Measurements from ENCODE around the gene SPECC1. TPM values are rescaled to one million over a fixed set of nuclear protein-coding genes. Genes with fewer than 3 reads are reported as not detected.
"Not testable (repeated sequence)": the region's sequence is repeated elsewhere in the genome, so short reads cannot be mapped to it uniquely, and the experiment has no call there.

Gene SPECC1
- total RNA-seq, 1 donor from 2014 or later, result 10.1 TPM

- DNase-seq (ENCODE audit: low spot score), result no peak
Observed at GRCh38 chr17:20008242-20009051, 712 bp upstream of the SPECC1 start.

GRCh38 chr17:20009052-20009301, 182 bp upstream of the SPECC1 start:
- intact Hi-C loops (cut with DNase I), result loop anchor here (5.0 kb wide), 2 partner anchors 83 to 108 kb away; no protein-coding TSS in a partner anchor
- no peak for DNase-seq (ENCODE audit: low spot score)

More at GRCh38 chr17:20008242-20009051, 712 bp upstream of the SPECC1 start:
- intact Hi-C loops (cut with DNase I), result loop anchor here (5.0 kb wide), 2 partner anchors 84 to 109 kb away; no protein-coding TSS in a partner anchor

- intact Hi-C loops (cut with DNase I), result loop anchor here (5.0 kb wide), 1 partner anchor 52 kb away; no protein-coding TSS in a partner anchor
- DNase-seq (ENCODE audit: low spot score), result no peak
Observed at GRCh38 chr17:20010099-20010863, 1.1 kb downstream of the SPECC1 start.

GRCh38 chr17:20010936-20011335, 1.8 kb downstream of the SPECC1 start:
- DNase-seq (ENCODE audit: low spot score), result no peak
- intact Hi-C loops (cut with DNase I), result loop anchor here (5.0 kb wide), 1 partner anchor 51 kb away; no protein-coding TSS in a partner anchor

GRCh38 chr17:20012017-20012536, 2.9 kb downstream of the SPECC1 start:
- no peak for DNase-seq (ENCODE audit: low spot score)
- intact Hi-C loops (cut with DNase I), result loop anchor here (5.0 kb wide), 1 partner anchor 50 kb away; no protein-coding TSS in a partner anchor

GRCh38 chr17:20016475-20016992, 7.4 kb downstream of the SPECC1 start:
- intact Hi-C loops (cut with DNase I); DNase-seq (ENCODE audit: low spot score): not testable (repeated sequence)

GRCh38 chr17:20022701-20023100, 13.5 kb downstream of the SPECC1 start:
- DNase-seq (ENCODE audit: low spot score), result no peak
- intact Hi-C loops (cut with DNase I), result no loop called here

GRCh38 chr17:20026960-20027359, 17.8 kb downstream of the SPECC1 start:
- no peak for DNase-seq (ENCODE audit: low spot score)
- intact Hi-C loops (cut with DNase I), result no loop called here

- intact Hi-C loops (cut with DNase I), result no loop called here
Observed at GRCh38 chr17:20028443-20028842, 19.3 kb downstream of the SPECC1 start.

GRCh38 chr17:20032636-20033035, 23.5 kb downstream of the SPECC1 start:
- DNase-seq (ENCODE audit: low spot score), result no peak
- intact Hi-C loops (cut with DNase I), result no loop called here

More at GRCh38 chr17:20028443-20028842, 19.3 kb downstream of the SPECC1 start:
- no peak for DNase-seq (ENCODE audit: low spot score)

GRCh38 chr17:20033415-20033814, 24.3 kb downstream of the SPECC1 start:
- intact Hi-C loops (cut with DNase I), result no loop called here
- DNase-seq (ENCODE audit: low spot score), result no peak

GRCh38 chr17:20035501-20035900, 26.3 kb downstream of the SPECC1 start:
- intact Hi-C loops (cut with DNase I), result no loop called here
- DNase-seq (ENCODE audit: low spot score), result no peak

- DNase-seq (ENCODE audit: low spot score); intact Hi-C loops (cut with DNase I): not testable (repeated sequence)
Observed at GRCh38 chr17:20037286-20037685, 28.1 kb downstream of the SPECC1 start.

- DNase-seq (ENCODE audit: low spot score), result no peak
- intact Hi-C loops (cut with DNase I), result no loop called here
Observed at GRCh38 chr17:20039037-20039436, 29.9 kb downstream of the SPECC1 start.

GRCh38 chr17:20040216-20040615, 31.1 kb downstream of the SPECC1 start:
- DNase-seq (ENCODE audit: low spot score), result no peak

GRCh38 chr17:20043021-20043420, 33.9 kb downstream of the SPECC1 start:
- intact Hi-C loops (cut with DNase I), result no loop called here
- DNase-seq (ENCODE audit: low spot score), result no peak

More at GRCh38 chr17:20040216-20040615, 31.1 kb downstream of the SPECC1 start:
- intact Hi-C loops (cut with DNase I), result no loop called here

GRCh38 chr17:20045476-20045875, 36.3 kb downstream of the SPECC1 start:
- intact Hi-C loops (cut with DNase I), result no loop called here
- no peak for DNase-seq (ENCODE audit: low spot score)

- DNase-seq (ENCODE audit: low spot score), result no peak
- intact Hi-C loops (cut with DNase I), result no loop called here
Observed at GRCh38 chr17:20046629-20047028, 37.5 kb downstream of the SPECC1 start.

GRCh38 chr17:20051624-20052023, 42.5 kb downstream of the SPECC1 start:
- intact Hi-C loops (cut with DNase I), result no loop called here
- DNase-seq (ENCODE audit: low spot score), result no peak

GRCh38 chr17:20053361-20053964, 44.3 kb downstream of the SPECC1 start:
- DNase-seq (ENCODE audit: low spot score), result no peak
- intact Hi-C loops (cut with DNase I), result no loop called here

All from cardiac septum (tissue), 1 donor.